PC-3 (cell line): ENCODE results near the gene UBFD1. TPM values are rescaled to one million over a fixed set of nuclear protein-coding genes. Genes with fewer than 3 reads are reported as not detected.

Experiments used
- ATAC-seq: fragments of 200-7000 bp; cut with Tn5 transposase; 2 replicates; pipeline ENCODE4 v1.9.1; 2020; ENCODE audit warnings: mild to moderate bottlenecking, moderate library complexity
- BruUV-seq: library from RNA; stranded (reverse); fragments of 400-500 nt; replicated peaks from 2 replicates; lab custom pipeline; 2021; lab: Mats Ljungman, UMichigan
- CTCF ChIA-PET: fragments of 300-600 bp; sonication (Branson Sonifier 250); formaldehyde crosslinking; loops from one replicate; lab custom pipeline; 2022; ENCODE audit warnings: antibody characterized with exemption; lab: Charles Lee
- POLR2A ChIA-PET: fragments of 300-600 bp; sonication (Branson Sonifier 250); formaldehyde crosslinking; loops from one replicate; lab custom pipeline; 2022; ENCODE audit warnings: antibody characterized with exemption; ENCODE audit not compliant: unreplicated experiment; lab: Charles Lee
- DNase-seq: peaks from one replicate; pipeline ENCODE4 v3.0.0-alpha.2; 2015
- H2AFZ ChIP-seq: fragments of 300-600 bp; sonication (generic); 2 replicates; pipeline ENCODE4 v1.6.0; 2016; ENCODE audit warnings: antibody characterized with exemption, low read length
- H3F3A ChIP-seq: fragments of 300-600 bp; sonication (generic); one replicate; pipeline ENCODE4 v1.6.0; 2017; ENCODE audit warnings: antibody characterized with exemption, low read length, control low read depth, mild to moderate bottlenecking; ENCODE audit not compliant: unreplicated experiment
- H3K27ac ChIP-seq: fragments of 300-600 bp; sonication (generic); 2 replicates; pipeline ENCODE4 v1.5.1; 2016; ENCODE audit warnings: mild to moderate bottlenecking, low read length
- H3K27me3 ChIP-seq: fragments of 300-600 bp; sonication (generic); 2 replicates; pipeline ENCODE4 v1.6.1; 2016; ENCODE audit warnings: low read length, mixed read lengths
- H3K36me3 ChIP-seq: fragments of 300-600 bp; sonication (generic); 2 replicates; pipeline ENCODE4 v1.6.1; 2016; ENCODE audit warnings: low read depth, mixed run types, low read length, mixed read lengths
- H3K4me1 ChIP-seq: fragments of 300-600 bp; sonication (generic); 2 replicates; pipeline ENCODE4 v1.5.1; 2016; ENCODE audit warnings: low read length; ENCODE audit not compliant: insufficient read depth
- H3K4me2 ChIP-seq: fragments of 300-600 bp; sonication (generic); 2 replicates; pipeline ENCODE4 v1.6.0; 2016; ENCODE audit warnings: low read length
- H3K4me3 ChIP-seq: fragments of 300-600 bp; sonication (generic); 2 replicates; pipeline ENCODE4 v1.5.1; 2016; ENCODE audit warnings: mild to moderate bottlenecking, low read length, mixed read lengths
- H3K79me2 ChIP-seq: fragments of 300-600 bp; sonication (generic); 2 replicates; pipeline ENCODE4 v1.6.1; 2017; ENCODE audit warnings: low read length, mixed read lengths
- H3K9ac ChIP-seq: fragments of 300-600 bp; sonication (generic); 2 replicates; pipeline ENCODE4 v1.6.0; 2016; ENCODE audit warnings: mild to moderate bottlenecking, low read length
- H3K9me2 ChIP-seq: fragments of 300-600 bp; sonication (generic); replicated peaks from 2 replicates; pipeline ENCODE4 v1.6.1; 2016; ENCODE audit warnings: mixed run types, low read length, mixed read lengths
- H3K9me3 ChIP-seq: fragments of 300-600 bp; sonication (generic); 2 replicates; pipeline ENCODE4 v1.6.1; 2016; ENCODE audit warnings: low read length, mixed read lengths
- H4K20me1 ChIP-seq: fragments of 300-600 bp; sonication (generic); 2 replicates; pipeline ENCODE4 v1.6.1; 2016; ENCODE audit warnings: low read length, mixed read lengths
- CTCF ChIP-seq: fragments of 300-600 bp; sonication (generic); conservative IDR thresholded peaks from 2 replicates; pipeline ENCODE4 v1.5.1; 2017; ENCODE audit warnings: antibody characterized with exemption, low read depth, mild to moderate bottlenecking, low read length
- EZH2 ChIP-seq: fragments of 300-600 bp; sonication (generic); IDR thresholded peaks from one replicate; pipeline ENCODE4 v1.6.1; 2017; ENCODE audit warnings: antibody characterized with exemption, mild to moderate bottlenecking, low read length; ENCODE audit not compliant: unreplicated experiment
- EZH2phosphoT487 ChIP-seq: fragments of 300-600 bp; sonication (generic); IDR thresholded peaks from 2 replicates; pipeline ENCODE4 v1.6.1; 2018; ENCODE audit warnings: mild to moderate bottlenecking, antibody characterized with exemption, low read length, borderline replicate concordance
- intact Hi-C: fragments of 100-400 bp; cut with micrococcal nuclease; formaldehyde crosslinking; loops from 2 replicates; pipeline ENCODE4 v1.9.0; 2023
- total RNA-seq: library from RNA; depleted of rRNA; stranded (reverse); fragments of >200 nt; gene quantifications from 2 replicates; pipeline ENCODE4 v1.2.3, GENCODE V29; 2014

The UBFD1 gene
- total RNA-seq, 1 experiment from 2014 or later, result 69.7 TPM

- no peak overlapping the region for H2AFZ ChIP-seq
- peaks cover 2% of the 10 kb centered on the region; the same call in 1 of the 2 replicates for H3K36me3 ChIP-seq
- BruUV-seq, result no TSS peak
- no peak for TF ChIP-seq EZH2phosphoT487
- TF ChIP-seq EZH2, result no peak
- no peak for TF ChIP-seq CTCF
- no peaks in the 10 kb centered on the region for H3F3A ChIP-seq
- no peak overlapping the region for H3K4me3 ChIP-seq
- no peaks in the 10 kb centered on the region for H4K20me1 ChIP-seq
- H3K4me1 ChIP-seq, result peaks cover 8% of the 10 kb centered on the region
- no peaks in the 10 kb centered on the region for H3K9me2 ChIP-seq
- DNase-seq (no peak), ATAC-seq (no peak)
- no peak overlapping the region for H3K9ac ChIP-seq
- no peak overlapping the region for H3K4me2 ChIP-seq
- CTCF ChIA-PET, result no interaction called here
- no peaks in the 10 kb centered on the region for H3K27me3 ChIP-seq
- H3K79me2 ChIP-seq, result no peaks in the 10 kb centered on the region
- intact Hi-C loops, result loop anchor here (5.0 kb wide), 1 partner anchor 48 kb away; no protein-coding TSS in a partner anchor
- H3K9me3 ChIP-seq, result no peaks in the 10 kb centered on the region
- POLR2A ChIA-PET, result no interaction called here
- H3K27ac ChIP-seq, result no peak overlapping the region
Measured at GRCh38 chr16:23520500-23520899, 37.0 kb upstream of the UBFD1 start.

GRCh38 chr16:23521037-23521743, 36.3 kb upstream of the UBFD1 start:
- POLR2A ChIA-PET, result no interaction called here
- Histone ChIP-seq H3K36me3 (peaks cover 2% of the 10 kb centered on the region; the same call in 1 of the 2 replicates), H3K79me2 (no peaks in the 10 kb centered on the region), H3K9me3 (no peaks in the 10 kb centered on the region), H3K9ac (no peak overlapping the region), H4K20me1 (no peaks in the 10 kb centered on the region), H3K27me3 (no peaks in the 10 kb centered on the region), H3K4me3 (no peak overlapping the region), H3K27ac (no peak overlapping the region), H3F3A (no peaks in the 10 kb centered on the region), H2AFZ (no peak overlapping the region), H3K4me2 (no peak overlapping the region), H3K9me2 (no peaks in the 10 kb centered on the region), H3K4me1 (peaks cover 8% of the 10 kb centered on the region)
- DNase-seq (no peak), ATAC-seq (no peak)
- BruUV-seq, result no TSS peak
- TF ChIP-seq EZH2phosphoT487, result no peak
- TF ChIP-seq CTCF, result no peak
- TF ChIP-seq EZH2, result no peak
- CTCF ChIA-PET, result no interaction called here
- intact Hi-C loops, result loop anchor here (5.0 kb wide), 1 partner anchor 49 kb away; no protein-coding TSS in a partner anchor

- Histone ChIP-seq H4K20me1 (no peaks in the 10 kb centered on the region), H3K4me3 (no peak overlapping the region), H3K36me3 (peaks cover 2% of the 10 kb centered on the region; the same call in 1 of the 2 replicates), H2AFZ (no peak overlapping the region), H3K9ac (no peak overlapping the region), H3K4me1 (peaks cover 8% of the 10 kb centered on the region), H3K9me2 (no peaks in the 10 kb centered on the region), H3K9me3 (no peaks in the 10 kb centered on the region), H3F3A (no peaks in the 10 kb centered on the region), H3K4me2 (no peak overlapping the region), H3K27ac (no peak overlapping the region), H3K27me3 (no peaks in the 10 kb centered on the region), H3K79me2 (no peaks in the 10 kb centered on the region)
- no peak for DNase-seq
- TF ChIP-seq EZH2phosphoT487 (no peak), EZH2 (no peak), CTCF (no peak)
- intact Hi-C loops, result loop anchor here (5.0 kb wide), 1 partner anchor 50 kb away; no protein-coding TSS in a partner anchor
- ATAC-seq, result no peak
- BruUV-seq, result no TSS peak
- POLR2A ChIA-PET, result no interaction called here
- CTCF ChIA-PET, result no interaction called here
Measured at GRCh38 chr16:23521965-23522364, 35.6 kb upstream of the UBFD1 start.
